ENCODE measurements around the gene NCDN. TPM values are rescaled to one million over a fixed set of nuclear protein-coding genes. Genes with fewer than 3 reads are reported as not detected.

Gene NCDN
- 22.0 and 22.3 TPM in 2 replicates for total RNA-seq
- 16.7 and 17.3 TPM in 2 replicates for polyA plus RNA-seq
- 12.0 and 15.3 TPM in 2 replicates for polyA plus RNA-seq (2011; cell fraction: cytosol; rRNA removed)
- polyA plus RNA-seq (2011; cell fraction: nucleus; rRNA removed), result 11.8 and 12.7 TPM in 2 replicates
- polyA plus RNA-seq (2012), result 13.5 and 13.9 TPM in 2 replicates
- polyA minus RNA-seq, result 10.2 and 12.8 TPM in 2 replicates
- polyA minus RNA-seq (2011; cell fraction: cytosol; rRNA and poly(A)+ RNA removed), result 13.2 TPM
- polyA minus RNA-seq (2011; cell fraction: nucleus; rRNA and poly(A)+ RNA removed), result 7.0 and 12.0 TPM in 2 replicates
- percentile 48 among the genes with signal in this experiment for Bru-seq, nascent RNA
- BruChase-seq, experiment 1, labeled RNA remaining after a 6-hour chase, result percentile 62 among the genes with signal in this experiment
- percentile 58 among the genes with signal in this experiment for BruChase-seq, experiment 2, labeled RNA remaining after a 2-hour chase
- long read RNA-seq, transcript NCDN-201 (8 exons, 3,433 nt), result major isoform, 15 of 91 reads
- long read RNA-seq, partial matches to known transcripts, result 4 of 91 reads
- long read RNA-seq, other reads (novel, unspliced or antisense), result 71 of 91 reads

GRCh38 chr1:35557611-35558373, at the start of gene NCDN:
NCDN (plus strand) TSS chr1:35557799; CDS start chr1:35558191, 392 bp downstream.
- intact Hi-C loops (cut with micrococcal nuclease), result loop anchor here (1.0 to 10.0 kb wide), 4 partner anchors 51 to 365 kb away; partner anchors contain the start of gene SFPQ
- dilution Hi-C loops (cut with MboI; ENCODE audit: extremely low pct_ligation_motif_present, low sequenced_read_pairs), result no loop called here
- H3K27me3 ChIP-seq (ENCODE audit: control insufficient read depth in 2 of 2, insufficient read depth in 2 of 2, low read length in 2 of 2), result no peaks in the 10 kb centered on the region

GRCh38 chr1:35507947-35508346, 49.7 kb upstream of the NCDN start:
- FAIRE-seq (no peak), DNase-seq (ENCODE audit: low read depth, low spot score) (no peak)
- no peaks in the 10 kb centered on the region for H3K36me3 ChIP-seq (ENCODE audit: control insufficient read depth in 2 of 2, extremely low read depth in 1 of 2, insufficient read depth in 2 of 2, low read length in 2 of 2)
- CTCF ChIA-PET, result no interaction called here
- no peaks in the 10 kb centered on the region for H3K27me3 ChIP-seq (ENCODE audit: control insufficient read depth in 2 of 2, insufficient read depth in 2 of 2, low read length in 2 of 2)
- H2AFZ ChIP-seq (ENCODE audit: low read depth, low read length), result no peak overlapping the region
- no peaks in the 10 kb centered on the region for H3K9me1 ChIP-seq (replicated peaks; ENCODE audit: control insufficient read depth, extremely low read depth, insufficient read depth, low read length)
- intact Hi-C loops (cut with micrococcal nuclease) (loop anchor here (2.0 kb wide), 1 partner anchor 57 kb away; no protein-coding TSS in a partner anchor), dilution Hi-C loops (cut with MboI; ENCODE audit: extremely low pct_ligation_motif_present, low sequenced_read_pairs) (no loop called here)
- peaks cover 22% of the 10 kb centered on the region for H3K4me1 ChIP-seq (ENCODE audit: control insufficient read depth, extremely low read depth, insufficient read depth, low read length)
- H3K27ac ChIP-seq (ENCODE audit: insufficient read depth, low read depth, low read length), result no peak overlapping the region
- TF ChIP-seq EZH2 (IDR thresholded peaks at IDR 0.05; ENCODE audit: borderline replicate concordance, low read depth, low read length, severe bottlenecking) (no peak), GATA2 (IDR thresholded peaks at IDR 0.05; ENCODE audit: insufficient read depth, insufficient read length, low read depth, low read length) (no peak), MAX (IDR thresholded peaks at IDR 0.05; ENCODE audit: insufficient read depth, insufficient read length) (no peak), MYC (IDR thresholded peaks at IDR 0.05; ENCODE audit: low read depth, low read length) (no peak), POLR2A (IDR thresholded peaks at IDR 0.05; ENCODE audit: low read depth, low read length) (no peak), JUN (IDR thresholded peaks at IDR 0.05; ENCODE audit: borderline replicate concordance, insufficient read depth, insufficient read length, low read depth) (no peak), FOS (IDR thresholded peaks at IDR 0.05; ENCODE audit: borderline replicate concordance, insufficient read depth, low read length) (no peak), POLR2AphosphoS5 (IDR thresholded peaks at IDR 0.05; ENCODE audit: insufficient read depth, low read depth, low read length) (no peak), CTCF (IDR thresholded peaks at IDR 0.05; ENCODE audit: extremely low read depth in 1 of 2, insufficient read depth in 1 of 2, low read depth in 1 of 2, low read length in 2 of 2) (no peak)
- no peak overlapping the region for H3K4me2 ChIP-seq (ENCODE audit: insufficient read depth, low read length)
- no peak overlapping the region for H3K9ac ChIP-seq (replicated peaks; ENCODE audit: extremely low read depth, insufficient read depth, low read length)
- H4K20me1 ChIP-seq (replicated peaks; ENCODE audit: control insufficient read depth, extremely low read depth, insufficient read depth, low read length), result peaks cover 4% of the 10 kb centered on the region
- POLR2A ChIA-PET, result no interaction called here
- no peaks in the 10 kb centered on the region for H3K9me3 ChIP-seq (replicated peaks; ENCODE audit: control insufficient read depth, insufficient read depth, low read length)
- no TSS peak for BruUV-seq (replicated peaks)
- H3K4me3 ChIP-seq (replicated peaks in 1 of 3; ENCODE audit: insufficient read depth in 1 of 3, low read depth in 1 of 3, low read length in 3 of 3), result no peak overlapping the region
- H3K79me2 ChIP-seq (ENCODE audit: control insufficient read depth, insufficient read depth, low read length), result no peaks in the 10 kb centered on the region

More at GRCh38 chr1:35557611-35558373, at the start of gene NCDN:
- no peaks in the 10 kb centered on the region for H4K20me1 ChIP-seq (replicated peaks; ENCODE audit: control insufficient read depth, extremely low read depth, insufficient read depth, low read length)
- BruUV-seq (replicated peaks), result TSS peak; percentile 79
- peaks cover 6% of the 10 kb centered on the region for H3K4me1 ChIP-seq (ENCODE audit: control insufficient read depth, extremely low read depth, insufficient read depth, low read length)
- H3K4me3 ChIP-seq (replicated peaks in 1 of 3; ENCODE audit: insufficient read depth in 1 of 3, low read depth in 1 of 3, low read length in 3 of 3), result peak within 1 kb of the TSS; percentile 46 to 59 (median 53)
- DNase-seq (ENCODE audit: low read depth, low spot score) (peak; percentile 97), FAIRE-seq (peak; percentile 96)
- TF ChIP-seq MYC (IDR thresholded peaks at IDR 0.05; ENCODE audit: low read depth, low read length) (peak; percentile 37), POLR2A (IDR thresholded peaks at IDR 0.05; ENCODE audit: low read depth, low read length) (peak; percentile 89), POLR2AphosphoS5 (IDR thresholded peaks at IDR 0.05; ENCODE audit: insufficient read depth, low read depth, low read length) (peak; percentile 86), JUN (IDR thresholded peaks at IDR 0.05; ENCODE audit: borderline replicate concordance, insufficient read depth, insufficient read length, low read depth) (no peak)
- H3K9me1 ChIP-seq (replicated peaks; ENCODE audit: control insufficient read depth, extremely low read depth, insufficient read depth, low read length), result no peaks in the 10 kb centered on the region
- CTCF ChIA-PET, result interaction anchor here (0.7 to 8.5 kb wide), 3 partner anchors 16 to 158 kb away, joined by 4 to 155 read pairs (median 4); partner anchors contain the start of gene TFAP2E
- no peaks in the 10 kb centered on the region for H3K9me3 ChIP-seq (replicated peaks; ENCODE audit: control insufficient read depth, insufficient read depth, low read length)
- H3K27ac ChIP-seq (ENCODE audit: insufficient read depth, low read depth, low read length), result peak within 1 kb of the TSS; percentile 65
- H3K4me2 ChIP-seq (ENCODE audit: insufficient read depth, low read length), result peak within 1 kb of the TSS; percentile 93
- H3K36me3 ChIP-seq (ENCODE audit: control insufficient read depth in 2 of 2, extremely low read depth in 1 of 2, insufficient read depth in 2 of 2, low read length in 2 of 2), result peaks cover 0 to 2% of the 10 kb centered on the region in 2 experiments
- POLR2A ChIA-PET, result interaction anchor here (0.9 to 2.3 kb wide), 2 partner anchors 106 to 158 kb away, joined by 3 to 15 read pairs; no protein-coding TSS in a partner anchor
- H2AFZ ChIP-seq (ENCODE audit: low read depth, low read length), result peak within 1 kb of the TSS; percentile 73
- H3K79me2 ChIP-seq (ENCODE audit: control insufficient read depth, insufficient read depth, low read length), result peaks cover 13% of the 10 kb centered on the region
- H3K9ac ChIP-seq (replicated peaks; ENCODE audit: extremely low read depth, insufficient read depth, low read length), result peak within 1 kb of the TSS; percentile 74
